ENCODE data around the gene PRR20G.

Gene PRR20G

GRCh38 chr3:127238602-127239001 is 49.2 kb downstream of the PRR20G start (continued):
- TF ChIP-seq POU6F1 (CRISPR knock-in tag; IDR thresholded peaks at IDR 0.05; ENCODE audit: borderline replicate concordance, low read depth): no peak

DNA sequence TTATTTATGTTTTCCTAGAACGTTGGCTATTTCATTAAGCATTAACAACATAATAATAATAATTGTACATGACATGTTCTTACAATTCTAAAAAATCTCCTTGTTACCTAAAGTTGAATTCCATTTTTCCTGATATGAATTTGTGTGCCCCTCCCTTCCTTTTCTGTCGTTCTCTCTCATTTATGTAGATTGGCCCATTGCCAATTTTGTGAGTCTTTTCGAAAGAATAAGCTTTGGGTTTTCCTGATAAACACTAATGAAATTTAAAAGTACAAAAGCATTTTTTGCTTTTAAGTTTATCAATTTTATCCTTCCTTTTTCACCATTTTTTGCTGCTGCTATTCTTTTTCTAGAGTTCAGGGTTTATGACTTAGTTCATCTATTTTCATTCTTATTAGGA is 50.0 kb downstream of the PRR20G start:
- no peak for TF ChIP-seq POU6F1 (CRISPR knock-in tag; IDR thresholded peaks at IDR 0.05; ENCODE audit: borderline replicate concordance, low read depth)
- TF ChIP-seq OSR1 (CRISPR knock-in tag; IDR thresholded peaks at IDR 0.05): no peak
- no peak for TF ChIP-seq BACH2 (CRISPR knock-in tag; IDR thresholded peaks at IDR 0.05; ENCODE audit: borderline replicate concordance)
- TF ChIP-seq PPARA (CRISPR knock-in tag; IDR thresholded peaks at IDR 0.05; ENCODE audit: borderline replicate concordance): no peak
- no peak for TF ChIP-seq ARNTL (CRISPR knock-in tag; IDR thresholded peaks at IDR 0.05; ENCODE audit: borderline replicate concordance, low read depth)
- TF ChIP-seq ESRRG (CRISPR knock-in tag; IDR thresholded peaks at IDR 0.05): no peak
- TF ChIP-seq, protein P1, sequence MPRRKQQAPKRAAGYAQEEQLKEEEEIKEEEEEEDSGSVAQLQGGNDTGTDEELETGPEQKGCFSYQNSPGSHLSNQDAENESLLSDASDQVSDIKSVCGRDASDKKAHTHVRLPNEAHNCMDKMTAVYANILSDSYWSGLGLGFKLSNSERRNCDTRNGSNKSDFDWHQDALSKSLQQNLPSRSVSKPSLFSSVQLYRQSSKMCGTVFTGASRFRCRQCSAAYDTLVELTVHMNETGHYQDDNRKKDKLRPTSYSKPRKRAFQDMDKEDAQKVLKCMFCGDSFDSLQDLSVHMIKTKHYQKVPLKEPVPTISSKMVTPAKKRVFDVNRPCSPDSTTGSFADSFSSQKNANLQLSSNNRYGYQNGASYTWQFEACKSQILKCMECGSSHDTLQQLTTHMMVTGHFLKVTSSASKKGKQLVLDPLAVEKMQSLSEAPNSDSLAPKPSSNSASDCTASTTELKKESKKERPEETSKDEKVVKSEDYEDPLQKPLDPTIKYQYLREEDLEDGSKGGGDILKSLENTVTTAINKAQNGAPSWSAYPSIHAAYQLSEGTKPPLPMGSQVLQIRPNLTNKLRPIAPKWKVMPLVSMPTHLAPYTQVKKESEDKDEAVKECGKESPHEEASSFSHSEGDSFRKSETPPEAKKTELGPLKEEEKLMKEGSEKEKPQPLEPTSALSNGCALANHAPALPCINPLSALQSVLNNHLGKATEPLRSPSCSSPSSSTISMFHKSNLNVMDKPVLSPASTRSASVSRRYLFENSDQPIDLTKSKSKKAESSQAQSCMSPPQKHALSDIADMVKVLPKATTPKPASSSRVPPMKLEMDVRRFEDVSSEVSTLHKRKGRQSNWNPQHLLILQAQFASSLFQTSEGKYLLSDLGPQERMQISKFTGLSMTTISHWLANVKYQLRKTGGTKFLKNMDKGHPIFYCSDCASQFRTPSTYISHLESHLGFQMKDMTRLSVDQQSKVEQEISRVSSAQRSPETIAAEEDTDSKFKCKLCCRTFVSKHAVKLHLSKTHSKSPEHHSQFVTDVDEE (CRISPR knock-in tag; IDR thresholded peaks at IDR 0.05): no peak
- TF ChIP-seq TCF4 (CRISPR knock-in tag; IDR thresholded peaks at IDR 0.05; ENCODE audit: borderline replicate concordance): no peak
- TF ChIP-seq ZNF565 (CRISPR knock-in tag; conservative IDR thresholded peaks at IDR 0.05; ENCODE audit: low read depth): no peak
- no peak for TF ChIP-seq ZNF8 (CRISPR knock-in tag; IDR thresholded peaks at IDR 0.05)
- TF ChIP-seq TOX (CRISPR knock-in tag; IDR thresholded peaks at IDR 0.05; ENCODE audit: borderline replicate concordance): no peak
- no peak for TF ChIP-seq RARB (CRISPR knock-in tag; IDR thresholded peaks at IDR 0.05)
- TF ChIP-seq, protein P2, sequence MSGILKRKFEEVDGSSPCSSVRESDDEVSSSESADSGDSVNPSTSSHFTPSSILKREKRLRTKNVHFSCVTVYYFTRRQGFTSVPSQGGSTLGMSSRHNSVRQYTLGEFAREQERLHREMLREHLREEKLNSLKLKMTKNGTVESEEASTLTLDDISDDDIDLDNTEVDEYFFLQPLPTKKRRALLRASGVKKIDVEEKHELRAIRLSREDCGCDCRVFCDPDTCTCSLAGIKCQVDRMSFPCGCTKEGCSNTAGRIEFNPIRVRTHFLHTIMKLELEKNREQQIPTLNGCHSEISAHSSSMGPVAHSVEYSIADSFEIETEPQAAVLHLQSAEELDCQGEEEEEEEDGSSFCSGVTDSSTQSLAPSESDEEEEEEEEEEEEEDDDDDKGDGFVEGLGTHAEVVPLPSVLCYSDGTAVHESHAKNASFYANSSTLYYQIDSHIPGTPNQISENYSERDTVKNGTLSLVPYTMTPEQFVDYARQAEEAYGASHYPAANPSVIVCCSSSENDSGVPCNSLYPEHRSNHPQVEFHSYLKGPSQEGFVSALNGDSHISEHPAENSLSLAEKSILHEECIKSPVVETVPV (CRISPR knock-in tag; IDR thresholded peaks at IDR 0.05): no peak
- no peak for TF ChIP-seq ZFP30 (CRISPR knock-in tag; IDR thresholded peaks at IDR 0.05)
- TF ChIP-seq ZNF70 (CRISPR knock-in tag; IDR thresholded peaks at IDR 0.05): no peak
- ATAC-seq: no peak

DNA sequence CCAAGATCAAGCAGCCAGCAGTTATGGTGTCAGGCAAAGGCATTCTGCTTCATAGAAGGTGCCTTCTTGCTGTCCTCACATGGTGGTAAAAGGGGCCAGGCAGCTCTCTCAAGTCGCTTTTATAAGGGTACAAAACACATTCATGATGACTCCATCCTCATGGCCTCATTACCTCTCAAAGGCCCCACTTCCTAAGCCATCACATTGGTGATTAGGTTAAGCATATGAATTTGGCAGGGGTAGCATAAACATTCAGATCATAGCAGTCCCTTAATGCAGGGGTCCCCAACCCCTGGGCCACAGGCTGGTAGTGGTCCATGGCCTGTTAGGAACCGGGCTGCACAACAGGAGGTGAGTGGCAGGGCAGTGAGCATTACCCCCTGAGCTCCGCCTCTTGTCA is 52.1 kb downstream of the PRR20G start:
- ATAC-seq: no peak
- TF ChIP-seq BACH2 (CRISPR knock-in tag; IDR thresholded peaks at IDR 0.05; ENCODE audit: borderline replicate concordance): no peak
- TF ChIP-seq ZNF565 (CRISPR knock-in tag; conservative IDR thresholded peaks at IDR 0.05; ENCODE audit: low read depth): no peak
- no peak for TF ChIP-seq ZNF70 (CRISPR knock-in tag; IDR thresholded peaks at IDR 0.05)
- no peak for TF ChIP-seq TCF4 (CRISPR knock-in tag; IDR thresholded peaks at IDR 0.05; ENCODE audit: borderline replicate concordance)
- TF ChIP-seq, protein P1 (CRISPR knock-in tag; IDR thresholded peaks at IDR 0.05): no peak
- no peak for TF ChIP-seq ZC3H10 (CRISPR knock-in tag; IDR thresholded peaks at IDR 0.05)
- TF ChIP-seq OSR1 (CRISPR knock-in tag; IDR thresholded peaks at IDR 0.05): no peak
- no peak for TF ChIP-seq PATZ1 (CRISPR knock-in tag; IDR thresholded peaks at IDR 0.05; ENCODE audit: borderline replicate concordance)
- TF ChIP-seq ZNF8 (CRISPR knock-in tag; IDR thresholded peaks at IDR 0.05): no peak
- TF ChIP-seq, protein P2 (CRISPR knock-in tag; IDR thresholded peaks at IDR 0.05): no peak
- TF ChIP-seq POU6F1 (CRISPR knock-in tag; IDR thresholded peaks at IDR 0.05; ENCODE audit: borderline replicate concordance, low read depth): no peak
- TF ChIP-seq ZFP30 (CRISPR knock-in tag; IDR thresholded peaks at IDR 0.05): no peak

All from SK-N-SH treated with all-trans-retinoic acid at 6 μM for 48 hours (cell line).